T-helper 9 cell (primary cell): Measurements from ENCODE around the gene JMJD6.
"Not testable (repeated sequence)": the region's sequence is repeated elsewhere in the genome, so short reads cannot be mapped to it uniquely, and the experiment has no call there.

ENCODE experiments used
- DNase-seq: peaks from one replicate; pipeline ENCODE4 v3.0.0-alpha.2; 2020

The JMJD6 gene

GRCh38 chr17:76736349-76737081 lies 10.1 kb upstream of the JMJD6 start:
- peak; percentile 55 for DNase-seq

GRCh38 chr17:76735586-76736348 lies 9.4 kb upstream of the JMJD6 start:
- DNase-seq, result no peak

GRCh38 chr17:76735006-76735405 lies 8.6 kb upstream of the JMJD6 start:
- DNase-seq, result no peak

GRCh38 chr17:76734080-76734840 lies 7.9 kb upstream of the JMJD6 start:
- no peak for DNase-seq

- no peak for DNase-seq
Measured at GRCh38 chr17:76733618-76733957, 7.2 kb upstream of the JMJD6 start.

- DNase-seq, result no peak
Measured at GRCh38 chr17:76732734-76733617, 6.6 kb upstream of the JMJD6 start.

- not testable (repeated sequence) for DNase-seq
Measured at GRCh38 chr17:76731800-76732733, 5.7 kb upstream of the JMJD6 start.

GRCh38 chr17:76727745-76728456 lies 1.5 kb upstream of the JMJD6 start:
- no peak for DNase-seq

GRCh38 chr17:76726776-76727718 lies 641 bp upstream of the JMJD6 start, which contains the start of gene METTL23:
Gene METTL23, plus strand, starts transcription at chr17:76726839. Its CDS starts 2,872 bp downstream, at chr17:76729711.
- peak; percentile 87 for DNase-seq

GRCh38 chr17:76725580-76726230 lies 701 bp downstream of the JMJD6 start:
- peak; percentile 64 for DNase-seq

- no peak for DNase-seq
Measured at GRCh38 chr17:76723812-76724211, 2.6 kb downstream of the JMJD6 start.

GRCh38 chr17:76722977-76723376 lies 3.4 kb downstream of the JMJD6 start:
- DNase-seq, result not testable (repeated sequence)

GRCh38 chr17:76722279-76722678 lies 4.1 kb downstream of the JMJD6 start:
- no peak for DNase-seq

GRCh38 chr17:76721463-76721862 lies 4.9 kb downstream of the JMJD6 start:
- DNase-seq, result no peak

- no peak for DNase-seq
Measured at GRCh38 chr17:76720941-76721340, 5.5 kb downstream of the JMJD6 start.

GRCh38 chr17:76720211-76720610 lies 6.2 kb downstream of the JMJD6 start:
- DNase-seq, result no peak

GRCh38 chr17:76718516-76718915 lies 7.9 kb downstream of the JMJD6 start:
- DNase-seq, result no peak

- no peak for DNase-seq
Measured at GRCh38 chr17:76716839-76717215, 9.6 kb downstream of the JMJD6 start.
